ENCODE measurements around the gene SETD3. TPM values are rescaled to one million over a fixed set of nuclear protein-coding genes. Genes with fewer than 3 reads are reported as not detected.

Gene SETD3
- polyA plus RNA-seq, 5 donors, result 39.0 to 43.4 (median 40.7) TPM

DNA sequence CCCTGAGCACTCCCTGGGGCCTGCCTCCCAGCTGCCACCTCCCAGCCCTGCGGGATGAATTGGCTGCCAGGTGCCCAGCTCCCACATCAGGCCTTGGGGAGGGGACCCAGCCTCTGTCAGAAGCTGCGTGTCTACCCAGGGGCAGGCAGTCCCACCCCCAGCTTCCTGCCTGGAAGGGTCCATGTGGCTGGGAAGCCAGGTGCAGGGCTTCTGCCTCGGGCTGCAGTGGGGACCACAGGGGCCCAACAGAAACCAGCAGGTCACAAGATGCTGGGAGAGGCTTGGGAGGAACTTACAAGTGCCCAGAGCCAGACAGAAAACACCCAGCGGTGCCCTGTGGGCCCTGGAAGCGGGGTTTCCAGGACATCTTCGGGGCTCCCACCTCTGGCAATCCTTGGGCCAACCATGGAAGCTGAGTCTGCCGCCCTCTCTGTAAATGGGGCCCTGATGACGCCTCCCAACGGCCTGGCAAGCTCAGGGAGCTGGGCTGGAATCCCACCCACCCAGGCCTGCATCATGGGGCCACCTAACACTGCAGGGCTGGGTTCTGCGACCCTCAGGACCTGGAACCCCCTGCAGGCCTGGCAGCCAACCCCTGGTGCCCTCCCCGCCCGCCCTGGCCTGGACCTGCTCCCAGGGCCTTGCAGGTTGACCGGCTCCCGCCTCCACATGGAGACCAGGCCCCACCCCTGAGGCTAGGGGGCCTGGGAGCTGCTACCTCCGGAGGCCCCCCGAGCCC lies 37.2 kb upstream of the SETD3 start:
- DNase-seq, result no peak

DNA sequence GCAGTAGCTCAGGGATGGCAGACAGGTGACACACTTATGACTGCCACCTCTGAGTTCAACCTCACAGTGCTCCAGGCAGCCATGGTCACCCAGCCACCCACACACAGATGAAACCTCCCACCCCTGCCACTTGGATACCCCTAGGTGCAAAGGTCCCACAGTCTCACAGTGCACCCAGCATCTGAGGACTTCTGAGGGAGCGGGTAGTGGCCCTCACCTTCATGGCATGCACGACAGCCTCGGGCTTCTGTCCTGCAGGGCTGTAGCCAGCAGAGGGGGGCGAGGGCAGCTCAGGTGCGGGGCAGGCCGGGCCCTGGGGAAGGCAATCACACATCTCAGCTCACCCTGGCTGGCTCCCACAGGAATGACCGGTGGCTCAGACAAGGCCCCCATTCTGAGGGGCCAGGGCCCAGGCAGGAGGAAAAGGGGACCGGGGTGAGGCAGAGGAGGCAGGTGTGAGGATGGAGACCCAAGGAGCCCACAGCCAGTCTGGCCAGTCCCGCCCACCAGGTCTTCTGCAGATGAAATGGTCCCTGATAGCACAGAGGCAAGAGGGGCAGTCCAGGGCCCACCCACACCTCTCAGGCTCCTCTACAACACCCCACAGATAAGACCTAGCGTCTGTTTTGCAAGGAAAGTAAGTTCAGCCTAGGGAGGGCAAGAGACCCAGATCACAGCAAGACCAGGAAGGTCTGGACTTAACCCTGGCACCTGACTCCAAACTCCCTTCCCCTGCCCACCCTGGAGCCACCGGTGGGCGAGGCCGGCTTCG lies 36.4 kb upstream of the SETD3 start:
- DNase-seq, result no peak

DNA sequence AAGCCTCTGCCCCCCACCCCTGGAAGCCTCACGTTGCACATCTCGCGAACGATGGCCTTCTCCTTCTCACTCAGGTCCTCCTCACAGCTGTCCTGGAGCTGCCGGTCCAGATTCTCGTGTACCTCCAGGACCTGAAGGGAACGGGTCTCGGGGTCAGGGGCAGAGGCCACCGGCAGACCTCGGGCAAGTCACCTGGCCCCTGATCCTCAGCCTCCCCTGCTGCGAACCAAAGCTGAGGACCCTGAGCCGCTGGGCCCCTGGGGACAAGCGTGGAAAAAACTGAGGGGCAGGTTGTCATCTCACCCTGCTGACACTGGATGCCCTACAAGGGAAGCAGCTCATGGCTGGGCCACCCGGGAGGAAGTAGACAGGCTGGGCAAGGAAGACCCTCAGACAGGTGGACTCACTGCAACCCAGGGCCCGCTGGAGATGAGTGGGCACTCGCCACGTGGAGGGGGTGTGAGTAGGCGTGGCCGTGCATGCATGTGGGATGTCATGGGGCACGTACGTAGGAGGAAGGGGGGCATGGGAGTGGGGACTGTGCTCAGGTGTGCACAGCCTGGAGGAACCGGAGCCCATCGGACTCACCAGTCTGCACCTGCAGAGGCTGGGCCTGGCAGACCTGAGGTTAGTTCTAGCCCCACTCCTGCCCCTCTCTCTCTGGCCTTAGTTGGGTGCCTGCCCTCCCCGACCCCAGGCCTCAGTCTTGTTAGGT lies 35.7 kb upstream of the SETD3 start:
- DNase-seq, result no peak

DNA sequence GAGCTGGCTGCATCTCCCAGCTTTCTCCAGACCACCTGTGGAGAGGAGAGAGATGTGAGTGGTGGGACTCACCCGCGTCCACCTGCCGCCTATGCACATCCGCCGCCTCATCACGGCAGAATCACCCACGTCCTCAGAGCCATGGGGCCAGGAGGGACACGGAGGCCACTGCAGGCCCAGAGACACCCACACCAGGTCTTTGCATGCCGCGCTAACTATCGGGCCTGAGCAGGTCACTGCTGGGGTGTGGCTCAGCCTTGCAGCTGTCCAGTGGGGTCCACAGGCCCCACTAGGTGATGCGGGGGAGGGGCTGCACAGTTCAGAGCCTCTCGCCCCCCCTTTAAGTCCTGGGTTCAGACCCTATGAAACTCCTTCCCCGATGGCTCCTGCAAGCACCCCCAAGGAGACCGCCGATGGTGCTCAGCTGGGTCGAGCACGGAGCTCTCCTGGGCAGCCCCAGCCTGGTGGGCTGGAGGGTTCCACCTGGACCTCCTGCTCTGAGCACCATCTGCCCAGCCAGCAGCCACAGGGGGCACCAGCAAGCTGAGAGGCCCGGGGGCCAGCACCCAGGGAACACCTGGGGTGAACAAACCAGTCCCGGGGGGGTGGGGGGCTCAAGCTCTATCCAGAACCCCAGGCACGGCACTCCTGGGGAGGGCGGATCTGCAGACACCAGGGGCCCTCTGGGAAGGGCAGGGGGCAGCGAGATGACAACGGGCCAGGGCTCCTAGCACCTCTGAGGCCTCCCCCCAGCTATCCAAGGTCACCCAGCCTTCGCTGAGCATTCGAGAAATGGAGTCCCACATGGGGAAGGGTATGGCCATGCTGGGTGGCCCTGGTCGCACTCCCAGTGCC lies 34.9 kb upstream of the SETD3 start:
- no peak for DNase-seq

DNA sequence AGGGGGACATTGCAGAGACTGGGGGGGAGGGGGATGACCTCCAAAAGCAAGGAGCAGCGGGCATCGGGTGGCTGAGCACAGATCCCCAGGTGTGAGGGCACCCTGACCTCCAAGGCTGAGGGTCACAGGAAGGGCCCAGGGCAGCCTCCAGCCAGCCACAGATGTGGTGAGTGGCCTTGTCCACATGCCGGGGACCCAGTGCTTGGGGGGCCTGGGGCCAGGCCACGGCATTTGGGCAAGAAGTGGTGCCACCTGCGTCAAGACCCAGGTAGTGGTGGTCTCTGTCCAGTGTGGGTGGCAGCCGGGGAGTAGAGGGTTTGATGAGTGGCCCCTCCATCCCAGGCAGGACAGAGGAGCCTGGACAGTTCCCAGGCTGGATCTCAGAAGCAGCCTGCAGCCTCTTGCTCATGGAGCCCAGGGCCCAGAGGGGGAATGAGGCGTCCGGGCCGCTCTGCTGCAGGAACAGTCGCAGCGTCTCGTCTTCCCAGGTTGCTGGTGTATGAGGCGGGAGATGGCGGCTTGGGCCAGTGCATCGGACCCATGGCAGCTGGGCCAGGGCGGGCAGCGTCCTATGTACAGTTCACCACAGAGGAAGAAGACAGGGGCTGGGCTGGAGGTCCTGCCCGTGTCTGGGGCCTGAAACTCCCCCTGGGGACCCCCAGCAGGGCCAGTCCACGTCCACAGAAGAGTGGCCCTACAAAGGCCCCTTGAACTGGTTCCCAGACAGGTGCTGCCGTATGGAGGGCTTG lies 34.1 kb upstream of the SETD3 start:
- DNase-seq, result no peak

DNA sequence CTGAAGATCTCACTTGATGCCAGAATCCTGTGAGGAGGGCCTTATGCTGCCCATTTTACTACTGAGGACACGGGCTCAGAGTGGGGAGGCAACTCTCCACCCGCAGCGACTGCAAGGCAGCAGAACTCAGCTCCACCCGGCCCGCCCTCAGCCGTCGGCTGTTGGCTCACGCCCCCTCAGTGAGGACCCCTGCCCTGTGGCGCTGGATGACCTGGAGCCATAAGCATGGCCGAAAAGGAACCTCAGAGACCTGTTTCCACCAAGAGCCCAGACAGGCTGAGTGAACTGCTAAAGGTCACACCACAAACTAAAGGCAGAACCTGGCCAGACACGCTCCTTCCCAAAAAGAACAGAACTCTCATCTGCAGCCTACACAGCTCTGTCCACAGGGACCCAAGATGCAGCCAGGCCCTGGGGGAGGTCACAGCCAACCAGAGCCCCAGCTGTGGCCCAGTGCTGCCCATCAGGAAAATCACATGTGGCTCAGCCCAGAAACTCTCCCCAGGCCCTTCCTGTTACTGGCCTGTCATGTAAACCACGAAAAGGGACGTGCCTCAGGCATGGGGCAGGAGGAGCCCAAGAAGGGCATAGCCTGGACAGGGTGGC lies 33.4 kb upstream of the SETD3 start:
- DNase-seq, result no peak

DNA sequence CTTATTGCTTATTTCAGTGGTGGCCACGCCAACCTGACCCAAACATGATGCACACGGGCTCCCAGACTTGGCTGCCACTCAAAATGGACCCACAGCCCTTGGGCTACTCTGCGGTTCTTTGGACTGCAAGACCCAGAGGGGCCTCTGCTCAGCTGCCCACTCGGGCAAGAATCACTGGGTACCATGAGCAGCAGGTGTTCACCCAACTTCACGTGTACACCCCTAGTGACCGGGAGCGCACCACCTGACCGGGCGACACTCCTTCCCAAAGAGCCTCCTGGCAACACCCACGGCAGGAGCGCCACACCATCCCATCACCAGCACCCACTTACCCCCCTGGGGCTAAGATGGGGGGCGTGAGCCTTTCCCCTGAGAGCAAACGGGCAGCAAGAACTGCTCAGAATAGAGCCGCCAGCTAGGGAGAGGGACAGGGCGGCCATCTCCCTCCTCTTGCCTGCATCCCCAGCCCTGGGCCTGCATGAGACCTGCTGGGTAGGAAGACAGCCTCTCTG lies 32.6 kb upstream of the SETD3 start:
- no peak for DNase-seq

DNA sequence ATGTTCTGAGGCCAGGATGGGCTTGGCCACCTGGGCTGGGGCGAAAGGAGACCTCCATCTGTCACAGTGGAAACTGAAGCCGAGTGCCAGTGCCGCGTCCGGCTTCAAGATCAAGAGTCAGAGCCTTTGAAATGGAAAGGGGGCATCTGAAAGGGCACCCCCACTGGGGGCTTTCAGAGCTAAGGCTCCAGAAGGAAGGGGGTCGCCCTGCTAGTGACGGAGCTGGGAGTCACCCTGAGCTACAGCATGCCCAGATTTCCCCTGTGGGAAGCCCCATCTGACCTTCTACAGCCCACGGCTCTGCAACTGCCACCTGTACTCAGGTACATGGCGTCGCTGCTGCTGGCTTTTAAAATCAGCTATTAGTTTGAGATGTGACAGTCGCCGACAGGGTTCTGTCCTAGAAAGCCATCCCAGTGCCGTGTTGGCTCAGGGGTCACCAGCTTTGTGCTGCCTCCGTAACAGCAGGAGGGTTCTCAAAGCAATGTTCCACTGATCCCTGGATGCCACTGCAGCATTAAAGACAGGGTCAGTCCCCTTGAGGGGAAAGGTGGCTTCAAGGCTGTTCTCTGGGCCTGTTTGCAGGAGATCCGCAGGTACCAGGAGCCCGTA lies 32.0 kb upstream of the SETD3 start:
- no peak for DNase-seq

DNA sequence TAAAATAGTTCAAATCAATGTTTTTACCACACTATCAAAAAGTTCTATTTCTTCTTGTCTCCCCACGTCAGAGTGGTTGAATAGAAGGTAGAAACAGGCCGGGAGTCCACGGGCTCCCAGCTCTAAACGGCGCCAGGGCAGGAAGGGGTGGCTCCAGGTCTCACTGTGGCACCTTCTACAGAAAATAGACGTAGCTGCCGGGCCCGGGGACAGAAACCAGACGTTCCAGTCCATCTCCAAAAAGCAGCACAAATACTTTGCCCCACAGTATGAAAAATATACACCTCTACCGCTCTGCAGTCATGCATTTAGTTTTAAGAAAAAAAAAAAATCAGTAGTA lies 31.4 kb upstream of the SETD3 start:
- no peak for DNase-seq

DNA sequence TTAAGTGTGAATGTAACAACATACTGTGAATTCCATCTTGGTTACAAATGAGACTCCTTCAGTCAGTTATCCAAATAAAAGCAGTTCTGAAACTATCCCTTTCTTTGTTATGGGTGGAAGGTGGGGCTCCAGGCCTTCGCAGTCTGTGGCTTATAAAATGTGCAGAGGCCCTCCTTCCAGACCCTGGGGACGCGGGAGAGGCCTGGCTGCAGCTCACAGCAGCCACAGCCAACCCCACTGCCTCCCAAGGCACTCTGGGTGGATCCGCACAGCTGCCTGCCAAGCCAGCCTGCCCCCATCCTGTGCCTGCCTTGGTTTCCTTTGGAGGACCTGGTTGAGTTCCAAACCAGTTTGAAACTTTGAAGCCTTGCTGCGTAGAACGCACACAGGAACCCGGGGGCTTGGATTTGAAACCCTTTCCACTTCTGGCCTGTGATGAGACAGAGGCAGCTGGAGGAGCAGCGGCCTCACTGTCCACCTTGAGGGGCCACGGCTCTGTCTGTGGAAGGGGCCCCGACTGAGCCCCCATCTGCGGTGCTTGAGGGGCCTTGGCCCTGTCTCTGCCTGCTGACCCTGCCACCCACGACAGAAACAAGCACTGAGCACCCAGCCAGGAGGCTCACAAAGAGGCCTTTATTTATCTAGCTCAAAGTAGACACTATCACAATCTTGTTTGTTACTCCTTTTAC lies 30.9 kb upstream of the SETD3 start:
- DNase-seq, result no peak

DNA sequence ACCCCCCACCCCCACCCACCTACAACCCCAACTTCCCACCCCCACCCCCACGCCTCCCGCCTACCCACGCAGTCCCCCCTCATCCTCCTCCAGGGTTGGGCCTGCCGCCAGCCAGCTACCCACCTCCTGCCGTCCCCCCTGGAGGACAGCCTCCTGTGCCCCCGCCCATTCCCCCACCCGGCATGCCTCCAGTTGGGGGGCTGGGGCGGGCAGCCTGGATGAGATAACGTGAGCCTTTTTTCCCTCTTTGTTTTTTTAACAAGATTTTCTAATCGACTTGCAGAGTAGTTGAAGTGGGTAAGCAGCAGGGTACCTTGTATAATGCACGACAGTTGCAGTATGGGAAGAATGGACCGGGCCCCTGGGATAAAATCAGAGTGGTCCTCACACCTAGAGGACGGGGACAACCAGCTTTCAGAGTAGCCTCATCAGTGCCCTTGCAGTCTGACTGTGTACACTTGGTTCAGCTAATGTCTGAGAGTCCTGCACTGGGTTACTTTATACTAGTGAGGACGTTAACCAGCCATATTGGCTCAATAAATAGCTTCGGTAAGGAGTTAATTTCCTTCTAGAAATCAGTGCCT lies 30.0 kb upstream of the SETD3 start:
- no peak for DNase-seq

DNA sequence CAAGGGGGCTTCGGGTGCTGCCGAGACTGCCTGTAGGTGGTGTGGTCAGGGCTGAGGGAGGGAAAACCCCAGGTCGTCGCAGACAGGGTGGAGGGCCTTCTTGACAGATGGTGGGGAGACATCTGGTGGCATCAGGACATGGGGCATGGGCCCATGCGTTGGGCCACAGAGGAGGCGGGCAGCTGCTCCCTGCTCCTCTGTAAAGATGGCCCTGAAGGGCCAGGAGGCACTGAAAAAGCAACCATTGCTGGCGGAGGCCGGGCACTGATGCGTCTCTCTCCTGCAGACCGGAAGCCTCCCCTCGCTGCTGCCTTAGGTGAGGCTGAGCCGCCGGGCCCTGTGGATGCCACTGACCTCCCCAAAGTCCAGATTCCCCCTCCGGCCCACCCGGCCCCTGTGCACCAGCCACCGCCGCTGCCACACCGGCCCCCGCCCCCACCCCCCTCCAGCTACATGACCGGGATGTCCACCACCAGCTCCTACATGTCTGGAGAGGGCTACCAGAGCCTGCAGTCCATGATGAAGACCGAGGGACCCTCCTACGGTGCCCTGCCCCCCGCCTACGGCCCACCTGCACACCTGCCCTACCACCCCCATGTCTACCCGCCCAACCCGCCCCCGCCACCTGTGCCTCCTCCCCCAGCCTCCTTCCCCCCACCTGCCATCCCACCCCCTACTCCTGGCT lies 29.4 kb upstream of the SETD3 start:
- DNase-seq, result no peak

DNA sequence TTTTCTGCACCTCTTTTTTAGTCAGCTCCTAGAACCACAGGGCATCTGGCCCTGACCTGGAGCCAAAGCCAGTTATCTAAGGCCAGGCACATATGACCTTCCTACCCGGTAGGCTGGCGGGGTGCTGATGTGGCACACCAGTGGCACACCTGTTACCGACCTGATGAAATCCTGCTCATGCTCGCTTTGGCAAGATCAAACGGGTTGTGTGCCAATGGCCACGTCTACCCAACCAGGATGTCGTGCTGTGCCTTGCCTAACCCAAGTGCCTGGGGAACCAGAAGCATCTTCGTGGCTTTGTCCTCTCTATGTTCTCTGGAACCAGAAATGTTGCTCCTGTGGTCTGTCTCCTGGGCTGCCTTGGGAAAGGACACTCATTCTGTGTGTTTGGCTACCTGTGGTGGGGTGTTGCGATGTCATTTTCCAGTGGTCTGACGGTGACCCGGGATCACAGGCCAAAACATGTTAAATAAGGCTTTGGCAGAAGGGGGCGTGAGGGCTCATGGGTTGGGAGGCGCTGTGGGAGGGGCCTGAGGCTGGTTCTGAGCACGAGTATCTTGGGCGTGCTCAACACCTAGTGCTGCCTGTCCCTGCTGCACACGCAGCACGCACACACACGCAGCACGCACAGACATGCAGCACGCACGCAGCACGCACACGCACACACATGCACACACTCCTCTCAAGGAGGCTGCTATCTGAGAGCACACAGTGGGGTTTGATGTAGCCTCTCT lies 28.4 kb upstream of the SETD3 start:
- DNase-seq, result no peak

DNA sequence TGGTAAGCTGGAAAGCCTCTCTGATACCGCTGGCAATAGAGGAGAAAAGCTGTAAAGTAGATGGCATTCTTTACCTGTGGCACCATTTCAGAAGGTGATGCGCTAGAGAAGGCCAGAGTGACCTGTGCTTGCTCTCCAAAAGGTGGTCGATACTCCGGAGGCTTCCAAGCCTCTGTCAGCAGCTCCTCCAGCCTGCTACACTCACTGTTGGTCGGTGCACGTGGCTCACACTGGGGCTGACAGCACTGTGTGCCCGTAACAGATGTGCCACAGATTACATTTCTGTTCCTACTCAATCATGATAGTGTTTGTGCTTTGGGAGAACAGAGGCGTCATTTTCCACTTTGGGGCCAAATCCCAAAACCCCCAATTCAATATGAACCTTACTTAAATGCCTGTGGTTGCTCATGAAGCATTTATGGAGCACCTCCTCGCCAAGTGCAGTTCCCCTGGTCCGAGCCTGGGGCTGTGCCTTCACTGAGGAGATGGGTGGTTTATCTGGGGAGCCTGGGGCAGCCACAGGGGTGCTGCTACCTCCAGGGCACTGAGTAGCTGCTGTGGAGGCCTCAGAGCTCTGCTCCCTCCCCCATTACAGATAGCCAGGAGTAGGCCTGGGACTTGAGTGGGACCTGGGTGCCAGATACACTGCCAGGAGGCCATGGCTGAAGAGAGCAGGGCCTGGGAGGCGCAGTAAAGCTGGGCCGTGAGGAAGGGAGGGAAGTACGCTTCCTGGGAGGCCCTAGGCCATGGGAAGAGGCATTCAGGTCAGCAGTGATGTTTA lies 27.4 kb upstream of the SETD3 start:
- no peak for DNase-seq

DNA sequence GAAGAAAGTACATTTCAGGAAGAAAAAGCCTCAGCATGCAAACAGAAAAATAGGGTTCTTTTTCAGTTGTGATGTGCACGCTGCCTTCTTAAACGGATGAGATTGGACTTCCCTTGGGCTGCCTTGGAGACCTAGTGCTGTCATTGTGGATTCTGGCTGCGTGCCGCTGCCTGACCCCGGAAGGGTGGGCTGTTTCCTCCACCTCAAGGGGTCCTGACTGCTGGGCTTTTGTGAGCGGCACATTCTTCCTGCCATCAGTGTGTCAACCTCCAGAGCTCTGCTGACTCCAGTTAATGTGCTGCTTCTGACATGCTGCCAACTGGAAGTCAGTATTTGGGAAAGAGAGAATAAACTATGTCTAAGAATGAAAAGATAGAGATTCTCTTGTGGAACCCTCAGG lies 25.6 kb upstream of the SETD3 start:
- DNase-seq, result no peak

DNA sequence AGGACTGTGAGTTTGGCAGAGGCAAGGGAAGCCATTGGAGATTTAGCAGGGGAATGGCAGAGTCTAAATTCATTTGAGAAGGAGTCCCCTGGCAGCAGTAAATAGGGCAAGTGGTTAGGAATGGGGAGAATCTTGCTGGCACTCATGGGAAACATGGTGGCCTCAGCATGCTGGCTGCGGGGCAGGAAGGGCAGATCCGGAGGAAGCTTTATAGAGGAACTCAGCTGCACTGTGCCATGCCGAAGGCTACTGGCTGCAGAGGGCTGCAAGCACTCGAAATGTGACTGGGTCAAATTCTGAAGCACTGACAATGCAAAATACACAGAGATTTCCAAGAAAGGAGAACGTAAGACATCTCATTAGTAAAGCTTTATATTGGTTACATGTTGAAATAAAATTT lies 24.4 kb upstream of the SETD3 start:
- no peak for DNase-seq
